ENCODE measurements around the gene USF2.

USF2 gene

GRCh38 chr19:35287713-35288112 lies 19.0 kb downstream of the USF2 start:
- no peak for DNase-seq

GRCh38 chr19:35288331-35288730 lies 19.6 kb downstream of the USF2 start:
- DNase-seq = no peak

- DNase-seq = no peak
Measured at GRCh38 chr19:35288906-35289305, 20.1 kb downstream of the USF2 start.

- DNase-seq = no peak
Measured at GRCh38 chr19:35290381-35291127, 21.8 kb downstream of the USF2 start.

GRCh38 chr19:35291259-35291658 lies 22.5 kb downstream of the USF2 start:
- DNase-seq = no peak

GRCh38 chr19:35291916-35292315 lies 23.2 kb downstream of the USF2 start, which contains the start of gene MAG:
MAG (plus strand) TSS chr19:35292161; CDS start chr19:35295409, 3,248 bp downstream.
- no peak for DNase-seq

GRCh38 chr19:35292421-35293362 lies 23.9 kb downstream of the USF2 start:
- no peak for DNase-seq

GRCh38 chr19:35293363-35293739 lies 24.6 kb downstream of the USF2 start:
- no peak for DNase-seq

- no peak for DNase-seq
Measured at GRCh38 chr19:35293808-35294207, 25.0 kb downstream of the USF2 start.

- no peak for DNase-seq
Measured at GRCh38 chr19:35294328-35294727, 25.6 kb downstream of the USF2 start.

- DNase-seq = no peak
Measured at GRCh38 chr19:35294859-35295791, 26.4 kb downstream of the USF2 start.

- DNase-seq = peak; percentile 15
Measured at GRCh38 chr19:35295792-35296462, 27.2 kb downstream of the USF2 start.

GRCh38 chr19:35296644-35297514 lies 28.1 kb downstream of the USF2 start:
- DNase-seq = no peak

GRCh38 chr19:35297515-35297848 lies 28.7 kb downstream of the USF2 start:
- DNase-seq = no peak

- DNase-seq = no peak
Measured at GRCh38 chr19:35297922-35298321, 29.2 kb downstream of the USF2 start.

- no peak for DNase-seq
Measured at GRCh38 chr19:35298561-35298972, 29.8 kb downstream of the USF2 start.

- no peak for DNase-seq
Measured at GRCh38 chr19:35299523-35300338, 31.0 kb downstream of the USF2 start.

GRCh38 chr19:35300339-35300649 lies 31.5 kb downstream of the USF2 start:
- no peak for DNase-seq

GRCh38 chr19:35301961-35302360 lies 33.2 kb downstream of the USF2 start:
- no peak for DNase-seq

- no peak for DNase-seq
Measured at GRCh38 chr19:35302446-35302845, 33.7 kb downstream of the USF2 start.

All from CD4-positive, alpha-beta T cell treated with Interleukin-4 for 4 hours (primary cell).